H1 (cell line): ENCODE data around the gene KCNB1. TPM values are rescaled to one million over a fixed set of nuclear protein-coding genes. Genes with fewer than 3 reads are reported as not detected.

ENCODE experiments used
- CHD7 ChIP-seq: fragments of 300-600 bp; sonication (generic); IDR thresholded peaks from 2 replicates; pipeline ENCODE4 v1.7.1; 2012; ENCODE audit warnings: low read length, moderate library complexity, mild to moderate bottlenecking, inconsistent platforms; ENCODE audit not compliant: insufficient replicate concordance
- polyA plus RNA-seq, 7 experiments: library from polyadenylated mRNA; depleted of rRNA in 3 of 7; stranded (reverse) in 5 of 7; unstranded in 2 of 7; fragments of >200 nt in 5 of 7; fragments of 200-250 nt in 2 of 7; gene quantifications; 1 replicate in 5 of 7; 2 replicates in 1 of 7; 4 replicates in 1 of 7; pipeline versions ENCODE4 v1.2.1 to v1.2.3, GENCODE V29; 2011 to 2013; ENCODE audit warnings: missing spikeins in 2 of 7, mixed read lengths in 2 of 7
- total RNA-seq: library from RNA; stranded (reverse); fragmentation: NEBNext Ultra II Directional; extraction: Animal tissue kit (Norgen Biotek cat#: 25700); gene quantifications from 2 replicates; pipeline ENCODE4 v1.2.1, GENCODE V29; 2021

KCNB1 gene
- total and polyA plus RNA-seq, 2 of the 8 experiments (the other 6 are each of a cell fraction or from before 2014, with no cell fraction given) = 0.58 to 0.67 TPM

- no peak for TF ChIP-seq CHD7
These were observed 61.6 kb downstream of the KCNB1 start (continued) for GRCh38 chr20:49420811-49421295.
